HL-60 (cell line): ENCODE data around the gene UFSP1.

ENCODE experiments used
- DNase-seq, 2 experiments: peaks; one replicate each; pipeline ENCODE4 v3.0.0-alpha.2; 2010 to 2020; ENCODE audit warnings: low read depth in 1 of 2, low spot score in 1 of 2
- H3K27ac ChIP-seq: fragments of 250-450 bp; sonication (Bioruptor Pico); replicated peaks from 2 replicates; pipeline ENCODE4 v1.5.1; 2020; ENCODE audit warnings: mild to moderate bottlenecking, moderate library complexity
- H3K27me3 ChIP-seq: fragments of 250-450 bp; sonication (Bioruptor Pico); 2 replicates; pipeline ENCODE4 v1.5.1; 2021; ENCODE audit warnings: mild to moderate bottlenecking, moderate library complexity; ENCODE audit not compliant: insufficient read depth, poor library complexity, severe bottlenecking
- H3K4me3 ChIP-seq: replicated peaks from 2 replicates; pipeline ENCODE4 v1.5.1; 2011; ENCODE audit warnings: mild to moderate bottlenecking, control low read depth, low read length; ENCODE audit not compliant: insufficient read depth
- GABPA ChIP-seq: IDR thresholded peaks from 2 replicates; pipeline ENCODE4 v1.6.1; 2012; ENCODE audit warnings: low read depth
- POLR2AphosphoS5 ChIP-seq: IDR thresholded peaks from 2 replicates; pipeline ENCODE4 v1.6.1; 2012; ENCODE audit warnings: low read depth
- SPI1 ChIP-seq: IDR thresholded peaks from 2 replicates; pipeline ENCODE4 v1.6.1; 2012; ENCODE audit warnings: low read depth, mild to moderate bottlenecking, borderline replicate concordance
- TF ChIP-seq, protein P1 (sequence below): IDR thresholded peaks from one replicate; pipeline ENCODE4 v1.5.1; 2011; ENCODE audit warnings: low read length, control low read depth, inconsistent platforms; ENCODE audit not compliant: insufficient read depth
- TF ChIP-seq, protein P2 (sequence below): IDR thresholded peaks from 2 replicates; pipeline ENCODE4 v1.6.1; 2012; ENCODE audit warnings: low read depth; ENCODE audit not compliant: insufficient replicate concordance

Gene UFSP1

DNA sequence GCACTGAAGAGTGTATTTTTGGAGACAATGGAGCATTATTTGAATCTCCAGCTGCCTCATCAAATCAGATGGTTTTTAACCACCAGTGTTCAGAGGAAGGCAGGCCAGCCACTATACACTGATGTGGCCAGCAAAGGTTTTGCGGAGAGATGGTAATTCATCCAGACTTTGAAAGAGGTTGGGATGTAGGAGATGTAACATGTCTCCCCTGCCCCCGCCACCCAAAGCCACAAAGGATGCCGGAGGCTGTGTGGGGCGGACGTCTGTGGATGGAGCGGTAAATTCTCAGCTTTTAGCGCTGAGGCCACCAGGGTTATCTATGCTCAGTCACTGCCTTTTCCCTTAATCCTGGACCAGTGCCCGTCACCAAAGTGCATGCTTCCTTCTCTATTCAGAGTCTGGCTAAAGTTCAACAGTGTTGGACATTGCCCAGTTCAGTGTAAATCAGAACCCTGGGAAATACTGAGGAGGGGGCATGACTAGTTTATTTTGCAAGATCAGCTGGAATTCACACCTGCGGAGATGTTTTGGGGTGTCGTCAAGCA, 26.0 kb downstream of the UFSP1 start:
- H3K27ac ChIP-seq: no peak overlapping the region

DNA sequence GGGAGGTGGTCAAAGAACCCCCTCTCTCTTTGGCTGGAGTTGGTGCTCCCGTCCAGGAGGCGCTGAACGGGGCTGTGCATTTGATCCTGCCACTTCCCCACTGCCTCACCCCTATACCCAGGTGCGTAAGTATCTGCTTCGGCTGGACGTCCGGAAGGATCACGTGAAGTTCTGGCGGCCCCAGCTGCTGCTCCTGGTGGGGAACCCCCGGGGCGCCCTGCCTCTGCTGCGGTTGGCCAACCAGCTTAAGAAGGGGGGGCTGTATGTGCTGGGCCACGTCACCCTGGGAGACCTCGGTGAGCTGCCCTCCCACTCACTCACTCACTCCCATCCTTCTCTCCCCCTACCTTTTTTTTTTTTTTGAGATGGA, 27.9 kb downstream of the UFSP1 start:
- H3K27ac ChIP-seq: no peak overlapping the region
- TF ChIP-seq GABPA (no peak), POLR2AphosphoS5 (no peak), SPI1 (no peak)
- TF ChIP-seq, protein P1, sequence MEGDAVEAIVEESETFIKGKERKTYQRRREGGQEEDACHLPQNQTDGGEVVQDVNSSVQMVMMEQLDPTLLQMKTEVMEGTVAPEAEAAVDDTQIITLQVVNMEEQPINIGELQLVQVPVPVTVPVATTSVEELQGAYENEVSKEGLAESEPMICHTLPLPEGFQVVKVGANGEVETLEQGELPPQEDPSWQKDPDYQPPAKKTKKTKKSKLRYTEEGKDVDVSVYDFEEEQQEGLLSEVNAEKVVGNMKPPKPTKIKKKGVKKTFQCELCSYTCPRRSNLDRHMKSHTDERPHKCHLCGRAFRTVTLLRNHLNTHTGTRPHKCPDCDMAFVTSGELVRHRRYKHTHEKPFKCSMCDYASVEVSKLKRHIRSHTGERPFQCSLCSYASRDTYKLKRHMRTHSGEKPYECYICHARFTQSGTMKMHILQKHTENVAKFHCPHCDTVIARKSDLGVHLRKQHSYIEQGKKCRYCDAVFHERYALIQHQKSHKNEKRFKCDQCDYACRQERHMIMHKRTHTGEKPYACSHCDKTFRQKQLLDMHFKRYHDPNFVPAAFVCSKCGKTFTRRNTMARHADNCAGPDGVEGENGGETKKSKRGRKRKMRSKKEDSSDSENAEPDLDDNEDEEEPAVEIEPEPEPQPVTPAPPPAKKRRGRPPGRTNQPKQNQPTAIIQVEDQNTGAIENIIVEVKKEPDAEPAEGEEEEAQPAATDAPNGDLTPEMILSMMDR: no peak
- TF ChIP-seq, protein P2, sequence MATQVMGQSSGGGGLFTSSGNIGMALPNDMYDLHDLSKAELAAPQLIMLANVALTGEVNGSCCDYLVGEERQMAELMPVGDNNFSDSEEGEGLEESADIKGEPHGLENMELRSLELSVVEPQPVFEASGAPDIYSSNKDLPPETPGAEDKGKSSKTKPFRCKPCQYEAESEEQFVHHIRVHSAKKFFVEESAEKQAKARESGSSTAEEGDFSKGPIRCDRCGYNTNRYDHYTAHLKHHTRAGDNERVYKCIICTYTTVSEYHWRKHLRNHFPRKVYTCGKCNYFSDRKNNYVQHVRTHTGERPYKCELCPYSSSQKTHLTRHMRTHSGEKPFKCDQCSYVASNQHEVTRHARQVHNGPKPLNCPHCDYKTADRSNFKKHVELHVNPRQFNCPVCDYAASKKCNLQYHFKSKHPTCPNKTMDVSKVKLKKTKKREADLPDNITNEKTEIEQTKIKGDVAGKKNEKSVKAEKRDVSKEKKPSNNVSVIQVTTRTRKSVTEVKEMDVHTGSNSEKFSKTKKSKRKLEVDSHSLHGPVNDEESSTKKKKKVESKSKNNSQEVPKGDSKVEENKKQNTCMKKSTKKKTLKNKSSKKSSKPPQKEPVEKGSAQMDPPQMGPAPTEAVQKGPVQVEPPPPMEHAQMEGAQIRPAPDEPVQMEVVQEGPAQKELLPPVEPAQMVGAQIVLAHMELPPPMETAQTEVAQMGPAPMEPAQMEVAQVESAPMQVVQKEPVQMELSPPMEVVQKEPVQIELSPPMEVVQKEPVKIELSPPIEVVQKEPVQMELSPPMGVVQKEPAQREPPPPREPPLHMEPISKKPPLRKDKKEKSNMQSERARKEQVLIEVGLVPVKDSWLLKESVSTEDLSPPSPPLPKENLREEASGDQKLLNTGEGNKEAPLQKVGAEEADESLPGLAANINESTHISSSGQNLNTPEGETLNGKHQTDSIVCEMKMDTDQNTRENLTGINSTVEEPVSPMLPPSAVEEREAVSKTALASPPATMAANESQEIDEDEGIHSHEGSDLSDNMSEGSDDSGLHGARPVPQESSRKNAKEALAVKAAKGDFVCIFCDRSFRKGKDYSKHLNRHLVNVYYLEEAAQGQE: no peak

More for the DNA sequence above, 26.0 kb downstream of the UFSP1 start:
- Histone ChIP-seq H3K27me3 (no peaks in the 10 kb centered on the region), H3K4me3 (no peak overlapping the region)
- TF ChIP-seq POLR2AphosphoS5: no peak; the same call in 1 of the 2 replicates
- TF ChIP-seq SPI1: no peak
- TF ChIP-seq, protein P1: no peak
- TF ChIP-seq, protein P2: no peak
- no peak for TF ChIP-seq GABPA
- DNase-seq: peak in 1 of 2 experiments; percentile 60

DNA sequence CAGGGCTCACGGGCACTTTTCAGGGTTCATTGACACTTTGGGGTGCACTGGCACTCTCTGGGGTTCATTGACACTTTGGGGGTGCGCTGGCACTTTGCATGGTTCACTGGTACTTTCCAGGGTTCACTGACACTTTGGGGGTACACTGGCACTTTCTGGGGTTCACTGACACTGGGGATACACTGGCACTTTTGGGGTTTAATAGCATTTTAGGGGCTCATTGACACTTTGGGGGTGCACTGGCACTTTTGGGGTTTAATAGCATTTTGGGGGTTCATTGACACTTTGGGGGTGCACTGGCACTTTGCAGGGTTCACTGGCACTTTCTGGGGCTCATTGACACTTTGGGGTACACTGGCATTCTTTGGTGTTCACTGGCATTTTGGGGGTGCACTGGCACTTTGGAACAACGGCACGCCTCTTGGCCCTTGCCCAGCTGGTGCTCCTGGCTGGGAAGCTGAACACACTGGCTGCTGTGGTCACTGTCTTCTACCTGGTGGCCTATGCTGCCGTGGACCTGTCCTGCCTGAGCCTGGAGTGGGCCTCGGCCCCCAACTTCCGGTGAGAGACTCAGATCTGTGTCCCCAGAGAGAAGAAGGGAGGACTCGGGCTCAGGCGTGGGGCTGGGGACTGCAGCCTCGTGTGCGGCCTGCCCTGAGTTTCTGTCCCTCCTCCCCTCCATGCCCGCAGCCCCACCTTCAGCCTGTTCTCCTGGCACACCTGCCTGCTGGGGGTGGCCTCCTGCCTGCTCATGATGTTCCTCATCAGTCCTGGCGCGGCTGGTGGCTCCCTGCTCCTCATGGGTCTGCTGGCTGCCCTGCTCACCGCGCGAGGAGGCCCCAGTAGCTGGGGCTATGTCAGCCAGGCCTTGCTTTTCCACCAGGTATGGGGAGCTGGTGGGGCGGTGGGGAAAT, 28.6 kb downstream of the UFSP1 start:
- no peak overlapping the region for H3K4me3 ChIP-seq
- no peaks in the 10 kb centered on the region for H3K27me3 ChIP-seq
- no peak overlapping the region for H3K27ac ChIP-seq
- DNase-seq: no peak
- TF ChIP-seq POLR2AphosphoS5: no peak
- no peak for TF ChIP-seq SPI1
- TF ChIP-seq, protein P2: no peak
- TF ChIP-seq, protein P1: no peak
- no peak for TF ChIP-seq GABPA

More for the DNA sequence above, 27.9 kb downstream of the UFSP1 start:
- no peak for DNase-seq
- Histone ChIP-seq H3K27me3 (no peaks in the 10 kb centered on the region), H3K4me3 (no peak overlapping the region)
